CD8-positive, alpha-beta memory T cell (primary cell): ENCODE data around the gene SIM2. TPM values are rescaled to one million over a fixed set of nuclear protein-coding genes. Genes with fewer than 3 reads are reported as not detected.

Source experiments
- CTCF ChIA-PET: fragments of 350-600 bp; sonication (Branson Sonifier 250); formaldehyde crosslinking; loops from one replicate; lab custom pipeline; 2021; ENCODE audit warnings: antibody characterized with exemption; lab: Charles Lee
- POLR2A ChIA-PET: fragments of 350-600 bp; sonication (Branson Sonifier 250); formaldehyde crosslinking; loops from one replicate; lab custom pipeline; 2021; ENCODE audit warnings: antibody characterized with exemption; lab: Charles Lee
- DNase-seq, 5 donors: peaks; one replicate each; pipeline versions ENCODE4 v3.0.0 to v3.0.0-alpha.2; 2020 to 2022; ENCODE audit warnings: mixed read lengths in 1 of 5
- H3K27ac ChIP-seq: one replicate; pipeline ENCODE4 v1.7.0; 2013; ENCODE audit warnings: low read depth, mild to moderate bottlenecking, low read length, moderate library complexity
- H3K27me3 ChIP-seq: 2 replicates; pipeline ENCODE4 v1.7.0; 2013; ENCODE audit warnings: low read length, mild to moderate bottlenecking; ENCODE audit not compliant: insufficient read depth, poor library complexity, severe bottlenecking
- H3K36me3 ChIP-seq: 2 replicates; pipeline ENCODE4 v1.7.0; 2013; ENCODE audit warnings: mild to moderate bottlenecking, low read length, moderate library complexity; ENCODE audit not compliant: insufficient read depth
- H3K4me1 ChIP-seq: 2 replicates; pipeline ENCODE4 v1.7.0; 2013; ENCODE audit warnings: mild to moderate bottlenecking, low read length, moderate library complexity; ENCODE audit not compliant: insufficient read depth
- H3K4me3 ChIP-seq: 2 replicates; pipeline ENCODE4 v1.7.0; 2013; ENCODE audit warnings: mild to moderate bottlenecking, low read length
- H3K9me3 ChIP-seq: 2 replicates; pipeline ENCODE4 v1.7.0; 2013; ENCODE audit warnings: mild to moderate bottlenecking, low read length
- H3K27ac Mint-ChIP-seq, 8 donors: one replicate each; pipeline ENCODE4 v1.8.0; 2020 to 2021; ENCODE audit warnings: mixed read lengths in 8 of 8, mild to moderate bottlenecking in 6 of 8, inconsistent platforms in 3 of 8, moderate library complexity in 3 of 8
- H3K27me3 Mint-ChIP-seq, 2 donors: one replicate each; pipeline ENCODE4 v1.8.0; 2020 to 2021; ENCODE audit warnings: mixed read lengths in 2 of 2, mild to moderate bottlenecking in 1 of 2, moderate library complexity in 1 of 2
- H3K36me3 Mint-ChIP-seq, 3 donors: one replicate each; pipeline ENCODE4 v1.8.0; 2020 to 2021; ENCODE audit warnings: mixed read lengths in 3 of 3, inconsistent platforms in 1 of 3, mild to moderate bottlenecking in 1 of 3
- H3K4me1 Mint-ChIP-seq, 3 donors: one replicate each; pipeline ENCODE4 v1.8.0; 2020 to 2021; ENCODE audit warnings: mixed read lengths in 3 of 3, inconsistent platforms in 1 of 3, mild to moderate bottlenecking in 1 of 3
- H3K4me3 Mint-ChIP-seq, 7 donors: one replicate each; pipeline ENCODE4 v1.8.0; 2020 to 2021; ENCODE audit warnings: mixed read lengths in 7 of 7, mild to moderate bottlenecking in 6 of 7, moderate library complexity in 4 of 7, inconsistent platforms in 2 of 7
- H3K9me3 Mint-ChIP-seq, 5 donors: one replicate each; pipeline ENCODE4 v1.8.0; 2020 to 2022; ENCODE audit warnings: mixed read lengths in 5 of 5, mild to moderate bottlenecking in 3 of 5, moderate library complexity in 2 of 5, inconsistent platforms in 1 of 5
- polyA plus RNA-seq: library from polyadenylated mRNA; unstranded; fragments of 300-500 nt; fragmentation: Illumina TruSeq; gene quantifications from one replicate; pipeline ENCODE4 v1.2.3, GENCODE V29; 2021
- total RNA-seq, 2 experiments: library from RNA; stranded (reverse); gene quantifications; one replicate each; pipeline ENCODE4 v1.2.3, GENCODE V29; 2021

SIM2 gene
- total and polyA plus RNA-seq, 3 experiments from 2014 or later, result 0.07 TPM; not detected in 2

GRCh38 chr21:36792505-36792967 lies 93.6 kb downstream of the SIM2 start:
- peaks cover 0 to 1% (median 0%) of the 10 kb centered on the region in 3 donors for H3K4me1 Mint-ChIP-seq
- H3K4me3 ChIP-seq, result no peak overlapping the region
- no peak for DNase-seq

GRCh38 chr21:36796070-36796469 lies 97.2 kb downstream of the SIM2 start:
- Mint-ChIP-seq H3K4me3 (no peak overlapping the region), H3K36me3 (peaks cover 18 to 61% (median 28%) of the 10 kb centered on the region in 3 donors), H3K9me3 (peaks cover 28 to 51% (median 46%) of the 10 kb centered on the region in 5 donors), H3K27ac (no peak overlapping the region), H3K27me3 (no peaks in the 10 kb centered on the region), H3K4me1 (peaks cover 0 to 1% (median 0%) of the 10 kb centered on the region in 3 donors)
- no peaks in the 10 kb centered on the region for H3K27me3 ChIP-seq
- no peak overlapping the region for H3K27ac ChIP-seq
- no peaks in the 10 kb centered on the region for H3K4me1 ChIP-seq
- no peak for DNase-seq
- ChIA-PET POLR2A (no interaction called here), CTCF (no interaction called here)
- no peaks in the 10 kb centered on the region for H3K9me3 ChIP-seq
- H3K36me3 ChIP-seq, result no peaks in the 10 kb centered on the region
- no peak overlapping the region for H3K4me3 ChIP-seq

More at GRCh38 chr21:36792505-36792967, 93.6 kb downstream of the SIM2 start:
- Mint-ChIP-seq H3K27ac (no peak overlapping the region), H3K27me3 (no peaks in the 10 kb centered on the region), H3K36me3 (peaks cover 12 to 51% (median 25%) of the 10 kb centered on the region in 3 donors), H3K4me3 (no peak overlapping the region), H3K9me3 (peaks cover 12 to 22% (median 20%) of the 10 kb centered on the region in 5 donors)
- Histone ChIP-seq H3K9me3 (no peaks in the 10 kb centered on the region), H3K27ac (no peak overlapping the region), H3K4me1 (no peaks in the 10 kb centered on the region), H3K36me3 (no peaks in the 10 kb centered on the region), H3K27me3 (no peaks in the 10 kb centered on the region)
- CTCF ChIA-PET, result no interaction called here
- POLR2A ChIA-PET, result no interaction called here

DNA sequence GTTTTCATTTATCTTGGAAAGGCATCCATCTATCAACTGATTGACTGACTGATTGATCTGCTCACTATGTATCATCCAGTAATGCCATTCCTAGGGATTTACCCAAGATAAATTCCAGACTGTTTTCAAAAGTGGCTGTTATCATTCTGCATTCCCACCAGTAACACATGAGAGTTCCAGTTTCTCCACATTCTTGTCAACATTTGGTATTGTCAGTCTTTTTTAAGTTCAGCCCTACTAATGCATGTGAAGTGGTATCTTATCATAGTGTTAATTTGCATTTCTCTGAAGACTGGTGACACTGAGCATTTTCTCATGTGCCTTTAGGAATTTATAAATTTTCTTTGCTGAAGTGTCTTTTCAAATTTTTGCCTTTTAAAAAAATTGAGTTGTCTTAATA lies 99.6 kb downstream of the SIM2 start:
- CTCF ChIA-PET, result no interaction called here
- Histone ChIP-seq H3K4me1 (no peaks in the 10 kb centered on the region), H3K9me3 (no peaks in the 10 kb centered on the region), H3K36me3 (no peaks in the 10 kb centered on the region), H3K27me3 (no peaks in the 10 kb centered on the region), H3K4me3 (no peak overlapping the region), H3K27ac (no peak overlapping the region)
- peaks cover 15 to 79% (median 38%) of the 10 kb centered on the region in 3 donors for H3K36me3 Mint-ChIP-seq
- no peaks in the 10 kb centered on the region for H3K27me3 Mint-ChIP-seq
- DNase-seq, result no peak
- POLR2A ChIA-PET, result no interaction called here
- peaks cover 0 to 1% (median 0%) of the 10 kb centered on the region in 3 donors for H3K4me1 Mint-ChIP-seq
- H3K9me3 Mint-ChIP-seq, result peaks cover 28 to 54% (median 50%) of the 10 kb centered on the region in 5 donors
- no peak overlapping the region for H3K4me3 Mint-ChIP-seq
- H3K27ac Mint-ChIP-seq, result no peak overlapping the region

Other genes with a start within 250 kb of the SIM2 start
- not detected for gene CLDN14, start 219.0 kb upstream of the SIM2 start, total RNA-seq
- gene CLDN14, start 219.0 kb upstream of the SIM2 start, polyA plus RNA-seq, result not detected